AG10803 (cell line): ENCODE measurements around the gene CEP126.

Experiments
- DNase-seq: peaks from one replicate; pipeline ENCODE4 v3.0.0; 2010; ENCODE audit warnings: low read depth
- H3K4me3 ChIP-seq: 2 replicates; pipeline ENCODE4 v1.5.1; 2011; ENCODE audit warnings: mild to moderate bottlenecking, low read length, control low read depth
- TF ChIP-seq, protein P1 (sequence below): conservative IDR thresholded peaks from 2 replicates; pipeline ENCODE4 v1.5.1; 2011; ENCODE audit warnings: mild to moderate bottlenecking, low read length, control low read depth, inconsistent platforms

CEP126 gene

GRCh38 chr11:101881586-101881985, 33.2 kb upstream of the CEP126 start:
- TF ChIP-seq, protein P1, sequence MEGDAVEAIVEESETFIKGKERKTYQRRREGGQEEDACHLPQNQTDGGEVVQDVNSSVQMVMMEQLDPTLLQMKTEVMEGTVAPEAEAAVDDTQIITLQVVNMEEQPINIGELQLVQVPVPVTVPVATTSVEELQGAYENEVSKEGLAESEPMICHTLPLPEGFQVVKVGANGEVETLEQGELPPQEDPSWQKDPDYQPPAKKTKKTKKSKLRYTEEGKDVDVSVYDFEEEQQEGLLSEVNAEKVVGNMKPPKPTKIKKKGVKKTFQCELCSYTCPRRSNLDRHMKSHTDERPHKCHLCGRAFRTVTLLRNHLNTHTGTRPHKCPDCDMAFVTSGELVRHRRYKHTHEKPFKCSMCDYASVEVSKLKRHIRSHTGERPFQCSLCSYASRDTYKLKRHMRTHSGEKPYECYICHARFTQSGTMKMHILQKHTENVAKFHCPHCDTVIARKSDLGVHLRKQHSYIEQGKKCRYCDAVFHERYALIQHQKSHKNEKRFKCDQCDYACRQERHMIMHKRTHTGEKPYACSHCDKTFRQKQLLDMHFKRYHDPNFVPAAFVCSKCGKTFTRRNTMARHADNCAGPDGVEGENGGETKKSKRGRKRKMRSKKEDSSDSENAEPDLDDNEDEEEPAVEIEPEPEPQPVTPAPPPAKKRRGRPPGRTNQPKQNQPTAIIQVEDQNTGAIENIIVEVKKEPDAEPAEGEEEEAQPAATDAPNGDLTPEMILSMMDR: no peak
- peak; percentile 9 for DNase-seq
- H3K4me3 ChIP-seq: no peak overlapping the region

DNA sequence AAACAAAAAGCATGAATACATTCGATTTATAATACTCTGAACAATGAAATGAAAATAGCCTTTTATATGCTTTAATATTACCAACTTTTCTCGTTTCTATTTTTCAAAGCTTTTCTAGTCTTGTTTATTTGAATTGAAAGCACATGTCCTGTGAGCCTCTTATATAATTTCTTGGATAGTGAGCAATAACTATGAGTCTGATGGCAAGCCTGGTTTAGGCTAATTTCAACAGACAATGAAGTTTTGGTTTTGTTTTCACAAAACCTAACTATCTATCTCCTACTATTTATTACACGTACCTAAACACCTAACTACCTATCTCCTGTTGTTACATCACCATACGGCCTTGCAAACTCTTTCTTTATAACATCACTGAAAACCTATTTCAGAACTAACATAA, 29.2 kb upstream of the CEP126 start:
- no peak overlapping the region for H3K4me3 ChIP-seq
- TF ChIP-seq, protein P1: no peak

GRCh38 chr11:101889767-101890166, 25.0 kb upstream of the CEP126 start:
- no peak for DNase-seq
- H3K4me3 ChIP-seq: no peak overlapping the region
- TF ChIP-seq, protein P1: no peak

More for the DNA sequence above, 29.2 kb upstream of the CEP126 start:
- DNase-seq: no peak

DNA sequence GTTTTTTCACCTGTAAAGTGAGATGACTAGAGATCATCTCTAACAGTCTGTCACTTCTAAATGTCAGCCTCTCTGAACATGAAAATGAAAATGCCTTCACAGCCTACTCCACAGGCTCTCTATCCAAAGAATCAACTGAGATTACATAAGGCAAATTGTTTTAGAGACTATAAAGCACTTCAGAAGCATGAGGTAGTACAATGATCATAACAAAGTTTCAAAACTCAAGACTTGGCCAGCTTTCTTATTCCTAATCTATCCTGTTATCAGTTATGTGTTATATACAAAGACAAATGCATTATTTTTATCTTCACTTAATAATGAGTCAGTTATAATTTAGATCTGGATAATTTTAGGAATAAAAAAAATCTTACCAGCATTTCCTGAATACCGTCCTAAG, 20.3 kb upstream of the CEP126 start:
- DNase-seq: no peak
- no peak overlapping the region for H3K4me3 ChIP-seq
- TF ChIP-seq, protein P1: no peak

GRCh38 chr11:101907815-101908214, 7.0 kb upstream of the CEP126 start:
- no peak overlapping the region for H3K4me3 ChIP-seq
- TF ChIP-seq, protein P1: no peak
- no peak for DNase-seq

- TF ChIP-seq, protein P1: no peak
- DNase-seq: peak; percentile 9
- H3K4me3 ChIP-seq: no peak overlapping the region
Observed at GRCh38 chr11:101909087-101909486, 5.7 kb upstream of the CEP126 start.

- DNase-seq: no peak
- H3K4me3 ChIP-seq: no peak overlapping the region
- TF ChIP-seq, protein P1: no peak
Observed at GRCh38 chr11:101912823-101913284, 2.0 kb upstream of the CEP126 start.
